Neural progenitor cell (in vitro differentiated cells): ENCODE measurements around the gene AZU1.

Source experiments
- EZH2phosphoT487 ChIP-seq: fragments of 200-600 bp; sonication (generic); IDR thresholded peaks from 2 replicates; pipeline ENCODE4 v1.6.1; 2017; ENCODE audit warnings: antibody characterized with exemption
- TF ChIP-seq, protein P1 (sequence below): fragments of 200-600 bp; sonication (generic); IDR thresholded peaks from 2 replicates; pipeline ENCODE4 v1.5.1; 2017; ENCODE audit warnings: antibody characterized with exemption, mild to moderate bottlenecking

DNA sequence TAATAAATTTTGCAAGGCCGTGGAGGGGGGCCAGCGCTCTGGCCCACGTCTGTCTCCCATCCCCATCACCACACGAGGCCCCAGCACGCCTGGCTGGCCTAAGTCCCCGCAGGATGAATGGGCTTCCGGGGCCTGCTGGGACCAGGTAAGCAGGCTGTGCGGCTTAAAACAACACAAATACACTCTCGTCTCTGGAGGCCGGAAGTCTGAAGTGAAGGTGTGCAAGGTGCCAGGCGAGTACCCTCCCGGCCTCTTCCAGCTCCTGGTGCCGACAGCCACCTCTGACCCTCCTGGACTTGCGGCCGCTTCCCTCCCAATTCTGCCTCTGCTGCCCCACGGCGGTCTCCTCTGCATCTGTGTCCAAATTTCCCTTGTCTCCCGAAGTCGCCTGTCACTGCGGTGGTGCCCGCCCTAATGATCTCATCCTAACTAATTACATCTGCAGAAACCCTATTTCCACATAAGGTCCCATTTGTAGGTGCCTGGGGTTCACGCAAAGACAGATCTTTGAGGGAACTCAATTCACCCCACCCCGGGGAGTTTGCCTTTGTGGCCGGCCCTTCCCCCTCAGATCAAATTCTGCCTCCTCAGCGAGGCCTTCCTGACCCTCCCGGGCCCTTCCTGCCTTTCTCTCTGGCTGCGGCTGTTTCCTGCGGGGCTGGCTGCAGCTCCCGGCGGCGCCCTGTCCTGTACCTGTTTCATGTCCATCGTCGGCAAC, 38.5 kb upstream of the AZU1 start:
- TF ChIP-seq, protein P1, sequence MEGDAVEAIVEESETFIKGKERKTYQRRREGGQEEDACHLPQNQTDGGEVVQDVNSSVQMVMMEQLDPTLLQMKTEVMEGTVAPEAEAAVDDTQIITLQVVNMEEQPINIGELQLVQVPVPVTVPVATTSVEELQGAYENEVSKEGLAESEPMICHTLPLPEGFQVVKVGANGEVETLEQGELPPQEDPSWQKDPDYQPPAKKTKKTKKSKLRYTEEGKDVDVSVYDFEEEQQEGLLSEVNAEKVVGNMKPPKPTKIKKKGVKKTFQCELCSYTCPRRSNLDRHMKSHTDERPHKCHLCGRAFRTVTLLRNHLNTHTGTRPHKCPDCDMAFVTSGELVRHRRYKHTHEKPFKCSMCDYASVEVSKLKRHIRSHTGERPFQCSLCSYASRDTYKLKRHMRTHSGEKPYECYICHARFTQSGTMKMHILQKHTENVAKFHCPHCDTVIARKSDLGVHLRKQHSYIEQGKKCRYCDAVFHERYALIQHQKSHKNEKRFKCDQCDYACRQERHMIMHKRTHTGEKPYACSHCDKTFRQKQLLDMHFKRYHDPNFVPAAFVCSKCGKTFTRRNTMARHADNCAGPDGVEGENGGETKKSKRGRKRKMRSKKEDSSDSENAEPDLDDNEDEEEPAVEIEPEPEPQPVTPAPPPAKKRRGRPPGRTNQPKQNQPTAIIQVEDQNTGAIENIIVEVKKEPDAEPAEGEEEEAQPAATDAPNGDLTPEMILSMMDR: no peak
- no peak for TF ChIP-seq EZH2phosphoT487
